Measurements from ENCODE around the gene POR. TPM values are rescaled to one million over a fixed set of nuclear protein-coding genes. Genes with fewer than 3 reads are reported as not detected.
"Not testable (repeated sequence)": the region's sequence is repeated elsewhere in the genome, so short reads cannot be mapped to it uniquely, and the experiment has no call there.

POR gene
- total RNA-seq, 2 experiments from 2014 or later, result 28.9 to 35.2 TPM

- H3K9me3 Mint-ChIP-seq, result no peaks in the 10 kb centered on the region
- H3K36me3 Mint-ChIP-seq, result peaks cover 7% of the 10 kb centered on the region
- peaks cover 31% of the 10 kb centered on the region for H3K4me1 Mint-ChIP-seq (ENCODE audit: low read depth)
- no peaks in the 10 kb centered on the region for H3K27me3 Mint-ChIP-seq
- ChIA-PET CTCF (interaction anchor here (1.0 to 2.9 kb wide), 3 partner anchors 11 to 27 kb away, joined by 3 to 12 read pairs (median 6); no protein-coding TSS in a partner anchor), POLR2A (interaction anchor here (1.0 kb wide), 1 partner anchor 14 kb away, joined by 6 read pairs; no protein-coding TSS in a partner anchor)
- peak; percentile 95 for DNase-seq
- H3K4me3 Mint-ChIP-seq, result peak within 1 kb of the TSS; percentile 64
- H3K27ac Mint-ChIP-seq, result no peak within 1 kb of the TSS
- intact Hi-C loops (cut with micrococcal nuclease), result loop anchor here (1.0 kb wide), 1 partner anchor 79 kb away; the partner anchor contains the start of gene POR
These were observed 79.6 kb downstream of the POR start, which contains the start of gene TMEM120A for GRCh38 chr7:75994388-75995051. Gene TMEM120A (minus strand): TSS chr7:75994595. CDS start chr7:75994570, 25 bp downstream.

- no peak overlapping the region for H3K27ac Mint-ChIP-seq
- no peaks in the 10 kb centered on the region for H3K9me3 Mint-ChIP-seq
- H3K36me3 Mint-ChIP-seq, result peaks cover 7% of the 10 kb centered on the region
- no peaks in the 10 kb centered on the region for H3K27me3 Mint-ChIP-seq
- intact Hi-C loops (cut with micrococcal nuclease), result no loop called here
- POLR2A ChIA-PET, result interaction anchor here (1.0 kb wide), 1 partner anchor 13 kb away, joined by 6 read pairs; no protein-coding TSS in a partner anchor
- H3K4me3 Mint-ChIP-seq, result peak overlapping the region; percentile 64
- no peak for DNase-seq
- peaks cover 28% of the 10 kb centered on the region for H3K4me1 Mint-ChIP-seq (ENCODE audit: low read depth)
- CTCF ChIA-PET, result interaction anchor here (1.0 to 1.3 kb wide), 2 partner anchors 11 to 25 kb away, joined by 3 to 6 read pairs; no protein-coding TSS in a partner anchor
These were observed 80.1 kb downstream of the POR start for GRCh38 chr7:75995052-75995471.

GRCh38 chr7:75995996-75996395 is 81.0 kb downstream of the POR start:
- no peak for DNase-seq
- Mint-ChIP-seq H3K27me3 (no peaks in the 10 kb centered on the region), H3K36me3 (peaks cover 10% of the 10 kb centered on the region), H3K27ac (no peak overlapping the region), H3K4me1 (ENCODE audit: low read depth) (peaks cover 28% of the 10 kb centered on the region), H3K4me3 (no peak overlapping the region), H3K9me3 (no peaks in the 10 kb centered on the region)
- CTCF ChIA-PET, result interaction anchor here (1.7 kb wide), 1 partner anchor 24 kb away, joined by 7 read pairs; no protein-coding TSS in a partner anchor
- intact Hi-C loops (cut with micrococcal nuclease), result no loop called here
- POLR2A ChIA-PET, result no interaction called here

- intact Hi-C loops (cut with micrococcal nuclease), result no loop called here
- Mint-ChIP-seq H3K4me1 (ENCODE audit: low read depth) (peaks cover 28% of the 10 kb centered on the region), H3K27ac (no peak overlapping the region), H3K4me3 (no peak overlapping the region), H3K27me3 (no peaks in the 10 kb centered on the region), H3K9me3 (no peaks in the 10 kb centered on the region), H3K36me3 (peaks cover 10% of the 10 kb centered on the region)
- POLR2A ChIA-PET, result no interaction called here
- CTCF ChIA-PET, result interaction anchor here (1.7 kb wide), 1 partner anchor 24 kb away, joined by 7 read pairs; no protein-coding TSS in a partner anchor
- DNase-seq, result no peak
These were observed 81.5 kb downstream of the POR start for GRCh38 chr7:75996476-75996875.

- Mint-ChIP-seq H3K36me3 (peaks cover 11% of the 10 kb centered on the region), H3K9me3 (no peaks in the 10 kb centered on the region), H3K27me3 (no peaks in the 10 kb centered on the region), H3K27ac (no peak overlapping the region), H3K4me1 (ENCODE audit: low read depth) (peaks cover 25% of the 10 kb centered on the region), H3K4me3 (no peak overlapping the region)
- DNase-seq, result no peak
- intact Hi-C loops (cut with micrococcal nuclease), result no loop called here
- ChIA-PET POLR2A (no interaction called here), CTCF (no interaction called here)
These were observed 83.1 kb downstream of the POR start for GRCh38 chr7:75998038-75998437.

- Mint-ChIP-seq H3K27me3 (no peaks in the 10 kb centered on the region), H3K27ac (no peak overlapping the region), H3K9me3 (no peaks in the 10 kb centered on the region), H3K36me3 (peaks cover 23% of the 10 kb centered on the region), H3K4me3 (no peak overlapping the region), H3K4me1 (ENCODE audit: low read depth) (peaks cover 15% of the 10 kb centered on the region)
- DNase-seq, result no peak
- ChIA-PET POLR2A (no interaction called here), CTCF (no interaction called here)
- intact Hi-C loops (cut with micrococcal nuclease), result no loop called here
These were observed 85.6 kb downstream of the POR start for GRCh38 chr7:76000566-76000965.

GRCh38 chr7:76002139-76002538 is 87.2 kb downstream of the POR start:
- intact Hi-C loops (cut with micrococcal nuclease), result no loop called here
- ChIA-PET CTCF (interaction anchor here (3.6 kb wide), 1 partner anchor 18 kb away, joined by 15 read pairs; no protein-coding TSS in a partner anchor), POLR2A (no interaction called here)
- Mint-ChIP-seq H3K36me3 (peaks cover 22% of the 10 kb centered on the region), H3K9me3 (no peaks in the 10 kb centered on the region), H3K27ac (no peak overlapping the region), H3K4me1 (ENCODE audit: low read depth) (peaks cover 9% of the 10 kb centered on the region), H3K27me3 (no peaks in the 10 kb centered on the region), H3K4me3 (no peak overlapping the region)
- no peak for DNase-seq

- no peaks in the 10 kb centered on the region for H3K27me3 Mint-ChIP-seq
- H3K27ac Mint-ChIP-seq, result no peak overlapping the region
- peaks cover 4% of the 10 kb centered on the region for H3K4me1 Mint-ChIP-seq (ENCODE audit: low read depth)
- DNase-seq, result no peak
- no peaks in the 10 kb centered on the region for H3K9me3 Mint-ChIP-seq
- peaks cover 20% of the 10 kb centered on the region for H3K36me3 Mint-ChIP-seq
- intact Hi-C loops (cut with micrococcal nuclease), result no loop called here
- POLR2A ChIA-PET, result no interaction called here
- CTCF ChIA-PET, result interaction anchor here (0.6 to 3.6 kb wide), 2 partner anchors 18 to 36 kb away, joined by 3 to 15 read pairs; no protein-coding TSS in a partner anchor
- H3K4me3 Mint-ChIP-seq, result no peak overlapping the region
These were observed 87.9 kb downstream of the POR start for GRCh38 chr7:76002822-76003221.

- H3K9me3 Mint-ChIP-seq, result no peaks in the 10 kb centered on the region
- CTCF ChIA-PET, result interaction anchor here (3.6 kb wide), 1 partner anchor 17 kb away, joined by 15 read pairs; no protein-coding TSS in a partner anchor
- intact Hi-C loops (cut with micrococcal nuclease), result no loop called here
- peaks cover 21% of the 10 kb centered on the region for H3K36me3 Mint-ChIP-seq
- DNase-seq, result no peak
- H3K27me3 Mint-ChIP-seq, result no peaks in the 10 kb centered on the region
- peaks cover 7% of the 10 kb centered on the region for H3K4me1 Mint-ChIP-seq (ENCODE audit: low read depth)
- no peak overlapping the region for H3K27ac Mint-ChIP-seq
- POLR2A ChIA-PET, result interaction anchor here (0.6 kb wide), 1 partner anchor 131 kb away, joined by 3 read pairs; no protein-coding TSS in a partner anchor
- H3K4me3 Mint-ChIP-seq, result no peak overlapping the region
These were observed 88.4 kb downstream of the POR start for GRCh38 chr7:76003351-76003750.

GRCh38 chr7:76005004-76005403 is 90.0 kb downstream of the POR start:
- H3K27me3 Mint-ChIP-seq, DNase-seq, H3K27ac Mint-ChIP-seq, POLR2A ChIA-PET, H3K9me3 Mint-ChIP-seq, H3K4me3 Mint-ChIP-seq: not testable (repeated sequence)
- H3K4me1 Mint-ChIP-seq (ENCODE audit: low read depth), result peaks cover 20% of the 10 kb centered on the region
- intact Hi-C loops (cut with micrococcal nuclease), result loop anchor here (5.0 kb wide), 2 partner anchors 228 to 408 kb away; no protein-coding TSS in a partner anchor
- H3K36me3 Mint-ChIP-seq, result peaks cover 22% of the 10 kb centered on the region
- CTCF ChIA-PET, result interaction anchor here (3.6 kb wide), 1 partner anchor 15 kb away, joined by 15 read pairs; no protein-coding TSS in a partner anchor

- Mint-ChIP-seq H3K27ac (peak overlapping the region; percentile 66), H3K9me3 (no peaks in the 10 kb centered on the region), H3K4me1 (ENCODE audit: low read depth) (peaks cover 34% of the 10 kb centered on the region), H3K27me3 (no peaks in the 10 kb centered on the region), H3K4me3 (no peak overlapping the region), H3K36me3 (peaks cover 26% of the 10 kb centered on the region)
- ChIA-PET CTCF (interaction anchor here (1.1 to 3.7 kb wide), 4 partner anchors 12 to 166 kb away, joined by 3 to 27 read pairs (median 7); no protein-coding TSS in a partner anchor), POLR2A (interaction anchor here (1.5 to 1.9 kb wide), 3 partner anchors 13 to 93 kb away, joined by 4 to 6 read pairs (median 6); partner anchors contain the start of genes MDH2 and STYXL1)
- intact Hi-C loops (cut with micrococcal nuclease), result loop anchor here (5.0 kb wide), 2 partner anchors 231 to 411 kb away; no protein-coding TSS in a partner anchor
- peak; percentile 39 for DNase-seq
These were observed 93.3 kb downstream of the POR start for GRCh38 chr7:76008156-76008687.
